LNCAP (cell line): ENCODE data around the gene MOB1B.

ENCODE experiments used
- CTCF ChIP-seq: fragments of 450-650 bp; IDR thresholded peaks from 2 replicates; pipeline ENCODE4 v1.5.1; 2017; ENCODE audit warnings: mild to moderate bottlenecking

Gene MOB1B

GRCh38 chr4:71006203-71006907 lies 104.2 kb downstream of the MOB1B start:
- no peak for TF ChIP-seq CTCF

- TF ChIP-seq CTCF = no peak
Observed at GRCh38 chr4:71008196-71008595, 106.0 kb downstream of the MOB1B start.

- TF ChIP-seq CTCF = no peak
Observed at GRCh38 chr4:71009086-71009485, 106.9 kb downstream of the MOB1B start.

GRCh38 chr4:71009890-71010588 lies 107.9 kb downstream of the MOB1B start:
- peak; percentile 65 for TF ChIP-seq CTCF

- TF ChIP-seq CTCF = no peak
Observed at GRCh38 chr4:71011451-71011850, 109.3 kb downstream of the MOB1B start.

GRCh38 chr4:71020611-71021010 lies 118.4 kb downstream of the MOB1B start:
- no peak for TF ChIP-seq CTCF

- TF ChIP-seq CTCF = no peak
Observed at GRCh38 chr4:71025654-71026053, 123.5 kb downstream of the MOB1B start.
